ENCODE results near the gene TCF15.

The TCF15 gene

GRCh38 chr20:610130-611046, at the start of gene TCF15:
Gene TCF15 (minus strand): TSS chr20:610309. CDS start chr20:610237, 72 bp downstream.
- TF ChIP-seq ZFX (IDR thresholded peaks at IDR 0.05), result no peak
- TF ChIP-seq, protein P1, sequence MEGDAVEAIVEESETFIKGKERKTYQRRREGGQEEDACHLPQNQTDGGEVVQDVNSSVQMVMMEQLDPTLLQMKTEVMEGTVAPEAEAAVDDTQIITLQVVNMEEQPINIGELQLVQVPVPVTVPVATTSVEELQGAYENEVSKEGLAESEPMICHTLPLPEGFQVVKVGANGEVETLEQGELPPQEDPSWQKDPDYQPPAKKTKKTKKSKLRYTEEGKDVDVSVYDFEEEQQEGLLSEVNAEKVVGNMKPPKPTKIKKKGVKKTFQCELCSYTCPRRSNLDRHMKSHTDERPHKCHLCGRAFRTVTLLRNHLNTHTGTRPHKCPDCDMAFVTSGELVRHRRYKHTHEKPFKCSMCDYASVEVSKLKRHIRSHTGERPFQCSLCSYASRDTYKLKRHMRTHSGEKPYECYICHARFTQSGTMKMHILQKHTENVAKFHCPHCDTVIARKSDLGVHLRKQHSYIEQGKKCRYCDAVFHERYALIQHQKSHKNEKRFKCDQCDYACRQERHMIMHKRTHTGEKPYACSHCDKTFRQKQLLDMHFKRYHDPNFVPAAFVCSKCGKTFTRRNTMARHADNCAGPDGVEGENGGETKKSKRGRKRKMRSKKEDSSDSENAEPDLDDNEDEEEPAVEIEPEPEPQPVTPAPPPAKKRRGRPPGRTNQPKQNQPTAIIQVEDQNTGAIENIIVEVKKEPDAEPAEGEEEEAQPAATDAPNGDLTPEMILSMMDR (conservative IDR thresholded peaks at IDR 0.05), result no peak
- no peak within 1 kb of the TSS for H3K27ac ChIP-seq

DNA sequence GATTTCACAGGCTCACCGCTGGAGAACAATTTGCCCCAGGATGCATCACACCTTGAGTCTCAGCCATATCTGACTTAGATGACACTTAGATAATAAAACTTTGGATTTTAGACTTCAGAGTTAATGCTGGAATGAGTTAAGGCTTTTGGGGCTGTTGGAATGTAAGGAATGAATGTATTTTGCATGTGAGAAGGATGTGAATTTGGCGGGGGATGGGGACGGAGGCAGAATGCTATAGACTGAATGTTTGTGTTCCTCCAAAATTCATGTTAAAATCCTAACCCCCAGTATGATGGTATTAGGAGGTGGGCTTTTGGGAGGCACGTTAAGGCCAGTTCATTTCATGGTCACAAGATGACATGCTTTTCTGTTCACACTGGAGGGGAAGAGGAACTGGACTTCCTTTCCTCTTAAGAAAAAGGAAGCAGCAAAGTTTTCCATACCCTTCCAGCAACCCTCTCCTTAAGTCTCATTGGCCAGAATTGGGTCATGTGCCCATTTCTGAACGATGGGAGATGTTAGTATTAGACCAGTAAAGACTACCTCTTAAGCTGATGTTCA, 48.7 kb upstream of the TCF15 start:
- H3K27ac ChIP-seq, result no peak overlapping the region
- TF ChIP-seq ZFX (IDR thresholded peaks at IDR 0.05), result no peak
- TF ChIP-seq, protein P1 (conservative IDR thresholded peaks at IDR 0.05), result no peak

DNA sequence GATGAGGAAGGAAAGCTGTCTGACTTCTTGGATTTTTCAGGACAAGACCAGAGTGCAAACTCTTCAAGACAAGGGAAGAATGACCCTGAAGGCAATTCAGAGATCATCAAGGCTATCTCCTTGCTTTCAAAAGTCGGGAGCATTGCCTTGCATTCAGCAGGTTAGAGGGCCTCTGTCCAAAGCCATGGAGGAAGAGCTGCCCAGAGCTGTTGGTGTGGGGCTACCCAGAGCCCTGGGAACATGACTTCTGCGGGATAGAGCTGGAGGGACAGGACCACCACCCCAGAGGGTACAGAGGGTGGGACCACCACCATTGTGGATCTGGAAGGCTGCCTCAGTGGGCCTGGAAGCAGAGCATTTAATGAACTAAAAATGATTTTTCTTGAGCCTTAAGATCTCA, 48.1 kb upstream of the TCF15 start:
- H3K27ac ChIP-seq, result no peak overlapping the region
- TF ChIP-seq, protein P1 (conservative IDR thresholded peaks at IDR 0.05), result no peak
- no peak for TF ChIP-seq ZFX (IDR thresholded peaks at IDR 0.05)

DNA sequence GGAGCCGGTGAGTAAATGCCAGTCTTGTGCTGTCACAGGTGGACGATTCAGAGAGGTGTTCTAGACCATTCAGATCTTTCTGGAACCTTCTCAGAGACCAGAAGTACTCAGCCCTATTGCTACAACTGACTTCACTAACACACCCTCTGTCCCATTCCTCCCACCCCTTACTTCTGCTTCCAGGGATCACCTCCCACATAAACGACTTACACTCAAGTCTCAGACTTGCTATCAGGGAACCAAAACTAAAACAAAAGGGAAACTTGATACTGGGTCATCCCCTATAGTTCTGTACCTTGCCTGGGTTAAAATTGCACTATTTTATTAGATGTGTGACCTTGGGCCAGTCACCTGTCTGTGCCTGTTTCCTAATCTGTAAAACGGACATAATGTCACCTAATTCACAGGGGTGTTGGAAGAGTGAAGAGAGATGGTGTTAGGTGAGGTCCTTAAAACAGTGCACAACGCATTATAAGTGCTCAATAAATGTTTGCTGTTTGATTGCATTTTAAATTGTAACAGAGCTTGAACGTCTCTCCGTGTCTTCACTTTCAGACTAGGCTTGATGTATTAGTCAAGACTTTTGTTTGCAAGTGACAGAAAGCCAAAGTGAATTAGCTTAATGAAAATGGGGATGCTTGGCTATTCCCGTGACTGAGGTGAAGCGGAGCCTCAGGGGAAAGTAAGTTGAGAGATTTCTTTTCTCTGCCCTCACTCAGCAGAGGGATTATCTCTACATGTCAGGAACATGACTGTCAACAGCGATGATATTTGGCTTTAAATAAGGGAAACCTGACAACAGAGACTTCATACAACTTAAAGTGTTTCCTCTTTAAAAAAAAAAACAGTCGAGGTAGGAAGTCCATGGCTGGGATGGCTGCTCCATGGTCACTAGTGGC, 45.9 kb upstream of the TCF15 start:
- no peak overlapping the region for H3K27ac ChIP-seq
- no peak for TF ChIP-seq ZFX (IDR thresholded peaks at IDR 0.05)
- TF ChIP-seq, protein P1 (conservative IDR thresholded peaks at IDR 0.05), result no peak

DNA sequence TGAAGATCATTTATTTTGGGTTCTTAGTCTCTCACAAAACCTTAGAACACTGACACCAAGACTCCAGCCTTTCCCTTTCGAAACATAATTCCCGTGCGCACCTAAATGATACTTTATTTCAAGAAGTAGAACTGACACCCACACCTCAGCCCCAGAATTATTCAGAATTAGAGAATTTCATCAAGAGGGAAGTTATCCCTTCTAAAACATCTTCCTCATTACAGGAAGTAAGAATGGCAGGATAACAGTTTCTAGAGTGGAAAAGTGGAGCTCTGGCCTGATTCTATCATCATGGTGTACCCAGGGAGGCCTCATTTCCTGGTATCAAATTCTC, 44.3 kb upstream of the TCF15 start:
- no peak overlapping the region; the same call in 1 of the 2 replicates for H3K27ac ChIP-seq

GRCh38 chr20:653590-654416, 43.7 kb upstream of the TCF15 start:
- H3K27ac ChIP-seq, result peak overlapping the region; percentile 98
- TF ChIP-seq, protein P1 (conservative IDR thresholded peaks at IDR 0.05), result no peak
- TF ChIP-seq ZFX (IDR thresholded peaks at IDR 0.05), result no peak

More for the DNA sequence above, 44.3 kb upstream of the TCF15 start:
- TF ChIP-seq, protein P1 (conservative IDR thresholded peaks at IDR 0.05), result no peak
- no peak for TF ChIP-seq ZFX (IDR thresholded peaks at IDR 0.05)

Data from C4-2B (cell line).